T47D (cell line): ENCODE measurements around the gene OSBPL10.

ENCODE experiments used
- DNase-seq, 2 experiments: peaks; one replicate each; pipeline versions ENCODE4 v3.0.0 to v3.0.0-alpha.2; 2011 to 2012; ENCODE audit warnings: low read depth in 1 of 2, low spot score in 1 of 2
- JUND ChIP-seq: IDR thresholded peaks from 2 replicates; pipeline ENCODE4 v1.6.1; 2012; ENCODE audit warnings: low read depth
- in situ Hi-C: cut with HindIII; loops from 2 replicates; pipeline ENCODE4 v1.10.0; 2016; ENCODE audit warnings: low sequenced_read_pairs, low pct_unique_long_range_greater_than_20kb

Gene OSBPL10

DNA sequence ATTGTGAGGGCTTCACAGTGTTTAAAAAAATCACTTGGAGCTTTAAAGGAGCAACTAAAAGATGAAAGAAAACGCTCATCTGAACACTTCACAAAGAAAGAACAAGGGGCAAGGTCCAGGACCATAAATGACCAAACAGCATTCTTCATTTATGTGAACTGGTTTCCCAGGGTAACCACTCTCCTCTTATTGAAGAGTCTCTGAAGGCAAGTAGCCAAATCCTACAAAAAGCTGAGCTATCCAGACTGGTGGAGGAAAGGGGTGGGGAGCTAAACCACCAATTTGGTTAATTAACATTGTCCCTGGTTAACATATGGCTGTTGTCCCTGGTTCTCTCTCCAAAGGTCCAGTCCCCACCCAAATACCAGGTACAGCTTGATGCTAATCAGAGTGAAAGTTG, 58.1 kb downstream of the OSBPL10 start:
- in situ Hi-C loops, result no loop called here
- peak in 1 of 2 experiments; percentile 46 for DNase-seq
- no peak for TF ChIP-seq JUND

DNA sequence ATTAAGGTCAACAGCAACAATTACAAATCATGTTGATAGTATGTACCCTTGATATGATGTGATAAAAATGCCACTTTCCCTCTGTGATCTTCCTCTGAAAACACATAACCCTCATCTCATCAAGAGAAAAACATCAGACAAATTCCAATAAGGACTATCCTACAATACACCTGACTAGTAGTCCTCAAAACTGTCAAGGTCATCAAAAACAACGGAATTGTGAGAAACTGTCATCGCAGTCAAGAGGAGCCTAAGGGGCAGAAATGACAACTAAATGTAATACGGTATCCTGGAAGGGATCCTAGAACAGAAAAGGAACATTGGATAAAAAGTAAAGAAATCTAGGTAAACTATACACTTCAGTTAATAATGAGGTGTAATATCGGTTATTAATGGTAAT, 59.2 kb downstream of the OSBPL10 start:
- no peak for TF ChIP-seq JUND
- DNase-seq, result no peak
- in situ Hi-C loops, result no loop called here

DNA sequence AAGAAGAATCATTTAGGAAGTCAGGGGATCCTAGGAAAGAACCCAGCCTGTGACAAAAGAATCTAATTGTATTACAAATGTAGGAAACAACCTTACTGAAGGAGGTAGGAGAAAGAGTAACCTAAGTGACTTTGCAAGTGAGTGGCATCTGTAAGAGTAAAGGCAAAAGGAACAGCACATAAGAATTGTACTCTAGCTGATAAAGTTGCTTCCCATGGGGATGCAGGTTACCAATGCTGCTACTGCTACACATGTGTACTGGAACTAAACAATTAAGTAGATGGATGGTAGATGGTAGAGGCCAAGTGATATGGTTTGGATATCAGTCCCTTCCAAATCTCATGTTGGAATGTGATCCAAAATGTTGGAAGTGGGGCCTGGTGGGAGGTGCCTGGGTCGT, 60.8 kb downstream of the OSBPL10 start:
- in situ Hi-C loops, result no loop called here
- TF ChIP-seq JUND, result no peak
- no peak for DNase-seq

DNA sequence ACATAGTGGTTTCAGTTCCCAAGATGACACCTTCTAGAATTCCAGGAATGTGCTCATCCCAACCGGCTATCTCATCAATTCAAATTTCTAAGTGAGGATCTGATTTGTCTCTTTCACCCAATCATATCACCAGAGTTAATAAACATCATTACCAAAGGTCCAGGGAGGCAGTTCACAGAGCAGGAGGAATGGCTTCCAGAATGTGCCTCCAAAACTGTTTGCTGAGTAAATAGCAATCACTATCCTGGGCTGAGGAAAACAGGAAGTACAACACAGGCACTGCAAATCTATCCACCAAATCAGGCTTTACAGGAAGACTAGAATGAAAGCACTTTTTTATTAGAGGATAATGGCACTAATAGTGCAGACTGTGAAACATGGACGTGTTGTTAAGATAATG, 61.5 kb downstream of the OSBPL10 start:
- no peak for TF ChIP-seq JUND
- in situ Hi-C loops, result no loop called here
- DNase-seq, result peak; percentile 19 to 69

DNA sequence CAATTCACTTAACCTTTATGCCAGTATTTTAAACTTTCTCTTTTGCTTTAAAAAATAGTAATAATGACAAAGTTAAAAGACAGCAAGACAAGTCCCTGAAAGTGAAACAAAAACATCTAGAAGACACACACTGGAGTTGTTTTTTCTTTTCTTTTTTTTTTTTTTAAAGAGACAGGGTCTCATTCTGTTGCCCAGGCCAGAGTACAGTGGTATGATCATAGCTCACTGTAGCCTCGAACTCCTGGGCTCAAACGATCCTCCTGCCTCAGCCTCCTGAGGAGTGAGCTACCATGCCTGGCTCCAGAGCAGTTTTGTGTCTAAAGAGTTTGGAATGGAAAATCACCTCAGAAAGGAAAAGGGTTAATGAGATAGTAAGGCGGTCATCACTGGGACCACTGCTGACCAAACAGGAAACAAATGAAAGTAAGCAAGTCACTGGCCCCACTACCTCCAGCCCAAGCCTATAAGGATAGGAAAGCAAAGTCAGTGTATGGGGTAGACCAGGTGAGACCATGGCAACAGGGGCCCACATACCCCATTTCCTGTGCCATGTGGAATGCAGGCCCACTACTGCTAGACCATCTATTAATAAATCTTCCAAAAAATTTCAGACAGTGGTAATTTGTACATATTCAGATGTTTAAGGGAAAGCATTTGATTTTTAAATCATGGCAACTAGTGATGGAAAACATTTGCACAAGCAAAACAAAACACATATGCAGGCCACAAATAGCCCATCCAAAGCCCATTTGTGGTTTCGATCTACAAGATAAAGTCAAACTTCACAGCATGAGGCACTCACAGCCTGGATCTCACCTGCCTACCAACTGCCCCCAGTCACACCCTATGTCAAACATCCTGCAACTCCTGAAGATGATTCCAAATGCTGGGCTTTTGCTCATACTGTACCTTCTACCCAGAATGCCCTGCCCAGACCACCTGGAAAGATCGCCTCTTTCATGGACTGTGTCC, 62.6 kb downstream of the OSBPL10 start:
- peak in 1 of 2 experiments; percentile 24 for DNase-seq
- in situ Hi-C loops, result no loop called here
- no peak for TF ChIP-seq JUND

DNA sequence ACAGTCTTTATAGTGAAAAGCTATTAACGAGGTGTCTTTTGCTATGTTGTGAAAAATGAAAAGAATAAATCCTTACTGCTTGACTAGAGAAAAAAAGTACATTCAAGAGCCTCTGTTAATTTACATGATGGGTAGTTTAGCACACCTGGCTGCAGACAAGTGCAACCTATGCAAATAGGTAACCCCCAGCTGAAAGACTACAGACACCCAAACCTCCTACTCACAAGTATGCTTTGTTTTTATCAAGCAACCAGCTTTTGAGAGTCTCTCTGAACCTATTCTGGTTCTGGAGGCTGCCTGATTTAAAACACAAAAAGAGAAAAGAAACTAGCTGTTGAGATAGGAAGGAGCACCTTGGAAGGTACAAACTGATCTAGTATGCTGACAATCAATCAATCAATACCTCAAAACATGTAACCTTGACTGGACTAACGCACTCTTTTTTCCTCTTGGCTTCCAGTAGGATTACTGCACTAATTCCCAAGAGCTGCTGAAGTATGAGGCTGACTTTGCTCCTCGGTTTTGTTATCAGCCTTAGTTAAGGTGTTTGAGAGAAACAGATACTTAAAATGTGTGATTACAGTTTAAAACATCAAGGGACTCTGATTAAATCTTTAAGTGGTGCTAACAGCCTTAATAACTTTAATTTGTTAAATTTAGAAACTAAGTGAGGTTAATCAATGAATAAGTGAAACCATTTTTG, 63.6 kb downstream of the OSBPL10 start:
- in situ Hi-C loops, result no loop called here
- no peak for TF ChIP-seq JUND
- DNase-seq, result no peak

DNA sequence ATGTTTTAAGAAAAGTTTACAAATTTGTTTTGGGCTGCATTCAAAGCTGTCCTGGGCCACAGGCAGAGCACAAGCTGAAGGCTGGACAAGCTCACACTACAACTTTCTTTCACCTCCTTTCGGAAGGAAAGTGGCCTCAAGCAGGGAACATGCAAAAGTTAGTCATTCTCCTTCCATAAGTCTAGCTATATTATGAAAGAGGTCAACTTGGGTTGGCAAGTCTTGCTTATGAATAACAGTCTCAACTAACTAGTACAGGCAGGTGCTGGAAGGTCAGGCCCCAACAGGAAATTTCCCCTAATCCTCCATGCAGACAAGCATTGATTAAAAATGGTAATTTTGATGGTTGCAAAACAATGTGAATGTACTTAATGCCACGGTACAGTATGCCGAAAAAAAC, 69.4 kb downstream of the OSBPL10 start:
- no peak for DNase-seq

DNA sequence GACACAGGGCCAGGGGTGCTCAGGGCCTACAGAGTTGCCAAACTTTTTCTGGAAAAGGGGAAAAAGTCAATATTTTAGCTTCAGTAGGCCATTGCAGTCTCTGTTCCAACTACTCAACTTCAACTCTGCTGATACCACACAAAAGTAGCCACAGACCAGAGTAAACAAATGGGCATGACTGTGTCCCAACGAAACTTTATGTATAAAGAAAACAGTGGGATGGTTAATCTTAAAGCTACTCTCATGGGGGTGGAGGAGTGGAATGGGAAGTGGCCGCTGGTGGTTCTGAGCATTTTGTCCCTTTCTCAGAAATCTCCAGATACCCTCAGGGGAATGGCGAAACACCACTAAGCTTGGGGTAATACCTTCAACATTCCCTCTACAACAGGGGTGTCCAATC, 69.9 kb downstream of the OSBPL10 start:
- no peak for DNase-seq
- in situ Hi-C loops, result no loop called here
- no peak for TF ChIP-seq JUND

More for the DNA sequence above, 69.4 kb downstream of the OSBPL10 start:
- in situ Hi-C loops, result no loop called here
- TF ChIP-seq JUND, result no peak

DNA sequence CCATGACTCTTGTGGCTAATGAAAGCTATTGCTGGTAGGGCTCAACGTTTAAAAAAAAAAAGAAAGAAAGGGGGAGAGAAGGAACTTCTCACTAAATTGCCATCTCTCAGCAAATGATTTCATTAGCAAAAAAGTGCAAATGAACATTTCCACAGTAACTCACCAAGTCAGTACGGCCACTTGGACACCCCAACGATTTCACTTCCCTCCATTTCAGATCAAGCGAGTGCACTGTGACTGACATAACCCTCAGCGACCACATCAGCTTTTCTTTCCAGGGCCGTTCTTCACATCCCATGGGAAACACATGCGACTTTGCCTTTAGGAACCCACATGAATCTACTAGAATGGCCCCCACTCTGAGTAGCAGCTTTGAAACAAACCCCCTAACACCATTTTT, 71.6 kb downstream of the OSBPL10 start:
- no peak for TF ChIP-seq JUND
- no peak for DNase-seq
- in situ Hi-C loops, result no loop called here

DNA sequence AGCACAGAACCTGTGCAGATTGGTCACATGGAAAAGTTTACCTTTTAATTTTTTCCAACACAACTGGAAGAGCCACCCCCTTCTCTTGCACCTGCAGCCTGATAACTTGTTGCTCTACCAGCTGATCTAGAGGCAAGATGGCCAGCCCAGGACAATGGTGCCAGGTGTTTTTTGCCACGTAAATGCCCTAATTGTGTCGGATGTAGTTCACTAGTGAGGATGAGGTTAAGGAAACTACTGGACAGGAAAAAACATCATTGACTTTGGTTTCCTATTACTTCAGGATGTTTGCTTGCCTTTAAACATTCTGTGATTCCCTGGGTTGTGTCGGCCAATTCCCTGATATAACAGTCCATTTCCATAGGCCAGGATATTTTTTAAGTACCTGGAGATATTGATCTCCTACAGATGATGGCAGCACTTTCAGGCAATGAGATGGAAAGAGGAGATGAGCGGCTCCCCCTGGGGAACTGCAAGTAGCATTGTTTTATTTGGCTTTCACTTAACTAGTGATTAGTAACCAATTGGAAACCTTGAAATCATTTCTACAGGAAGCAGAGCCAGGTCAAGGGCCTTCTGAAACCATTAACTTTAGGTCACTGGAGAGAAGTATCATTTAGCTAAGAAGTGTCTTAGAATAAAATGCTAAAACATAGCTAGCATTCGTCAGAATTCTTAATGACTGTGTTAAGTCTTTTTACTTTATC, 72.5 kb downstream of the OSBPL10 start:
- TF ChIP-seq JUND, result no peak
- peak in 1 of 2 experiments; percentile 28 for DNase-seq
- in situ Hi-C loops, result no loop called here

DNA sequence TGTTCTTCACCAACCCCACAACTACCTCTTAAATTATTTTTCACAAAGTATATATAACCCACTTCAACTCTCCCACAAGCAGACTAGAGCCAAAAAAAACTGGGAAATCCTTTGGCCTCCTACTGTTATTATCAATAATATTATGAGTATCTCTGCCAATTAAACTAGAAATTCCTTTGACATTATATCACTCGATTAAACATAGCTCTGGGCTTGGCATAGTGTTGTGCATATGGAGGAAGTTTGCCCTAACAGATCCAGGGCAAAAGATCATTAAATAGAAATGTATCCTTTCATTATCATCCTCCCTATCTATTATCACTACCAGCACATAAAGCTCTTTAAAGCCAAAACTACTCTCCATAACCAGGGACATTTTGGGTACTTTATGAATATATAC, 74.9 kb downstream of the OSBPL10 start:
- no peak for TF ChIP-seq JUND
- no peak for DNase-seq
- in situ Hi-C loops, result no loop called here

DNA sequence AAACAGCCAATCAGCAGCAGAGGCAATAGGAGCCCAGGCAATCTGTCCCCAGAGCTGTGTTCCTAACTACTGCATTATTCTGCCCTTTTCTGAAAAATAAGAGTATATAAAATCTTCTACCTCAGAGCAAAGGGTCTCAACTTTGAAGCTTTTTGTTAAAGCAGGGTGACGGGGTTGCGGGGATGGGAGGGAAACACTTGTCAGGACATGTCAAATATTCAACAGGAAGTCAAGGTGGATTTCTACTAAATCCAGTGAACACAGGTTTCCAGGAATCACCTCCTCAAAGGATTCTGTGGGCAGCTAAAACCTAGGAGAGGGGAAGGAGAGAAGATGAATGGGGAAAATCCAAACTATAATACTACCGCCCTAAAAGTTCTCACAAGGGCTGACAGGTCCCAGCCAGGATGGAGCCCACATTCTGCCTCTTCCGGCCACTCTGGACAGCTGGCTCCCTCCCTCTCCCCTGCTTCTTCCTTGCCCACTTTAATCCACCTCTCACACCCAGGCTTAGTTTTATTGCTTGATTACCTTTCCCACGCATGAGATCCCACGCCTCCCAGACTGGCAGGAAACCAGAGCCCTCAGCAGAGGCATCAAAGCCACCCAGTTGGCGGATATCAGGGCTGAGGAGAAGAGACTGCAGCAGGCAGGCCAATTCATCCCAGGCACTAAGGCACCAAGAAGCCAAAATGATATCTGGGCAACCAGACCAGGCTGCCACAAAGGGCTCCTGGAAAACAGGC, 77.2 kb downstream of the OSBPL10 start:
- no peak for DNase-seq
- in situ Hi-C loops, result no loop called here
- no peak for TF ChIP-seq JUND
